B cell (primary cell): ENCODE data around the gene STXBP1.

Experiments used
- EZH2 ChIP-seq: IDR thresholded peaks from 2 replicates; pipeline ENCODE4 v1.6.1; 2012; ENCODE audit warnings: borderline replicate concordance, low read depth, mild to moderate bottlenecking, moderate library complexity, low read length; ENCODE audit not compliant: insufficient read depth, poor library complexity, severe bottlenecking
- TF ChIP-seq, protein P1 (sequence below): fragments of 200-600 bp; IDR thresholded peaks from one replicate; pipeline ENCODE4 v1.8.0; 2022; ENCODE audit warnings: antibody characterized with exemption, mild to moderate bottlenecking

DNA sequence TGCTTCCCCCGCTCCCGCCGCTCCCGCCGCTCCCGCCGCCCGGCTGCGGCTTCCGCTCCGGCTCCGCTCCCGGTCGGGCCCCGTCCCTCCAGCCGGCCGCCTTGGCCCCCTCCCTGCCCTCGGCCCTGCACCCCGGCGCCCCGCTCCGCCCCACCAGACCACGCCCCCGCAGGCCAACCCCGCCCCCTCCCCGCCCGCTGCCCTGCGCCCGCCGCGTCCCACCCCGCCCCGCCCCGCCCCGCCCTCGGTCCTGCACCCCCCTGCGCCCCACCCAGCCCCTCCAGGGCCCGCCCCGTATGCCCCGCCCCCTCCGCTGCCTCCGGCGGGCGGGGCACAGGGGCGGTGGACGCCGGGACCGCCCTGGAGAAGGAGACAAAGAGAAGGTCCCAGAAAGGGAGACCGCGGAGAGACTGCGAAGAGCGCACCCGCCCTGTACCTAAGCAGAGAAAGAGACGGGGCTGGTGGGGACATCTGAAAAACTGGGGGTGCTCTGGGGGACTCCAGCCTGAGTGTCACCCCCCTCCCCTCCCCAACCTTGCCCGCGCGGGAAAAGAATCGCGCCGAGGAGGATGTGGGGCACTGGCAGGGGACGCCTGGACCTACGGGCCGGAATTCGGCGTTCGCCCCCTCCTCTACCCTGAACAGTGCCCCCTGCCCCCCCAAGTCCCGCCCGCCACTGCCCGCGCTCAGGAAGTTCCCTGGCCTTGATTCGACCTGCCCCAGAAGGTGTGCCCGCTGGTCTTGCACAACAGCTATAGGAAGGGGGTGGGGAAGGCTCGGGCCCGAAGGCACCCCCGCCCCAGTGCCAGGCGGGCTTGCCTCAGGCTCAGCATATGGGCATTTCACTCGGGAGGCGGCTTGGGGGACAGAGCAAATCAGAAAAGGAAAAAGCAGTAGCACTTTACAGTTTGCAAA is 42.8 kb upstream of the STXBP1 start:
- no peak for TF ChIP-seq EZH2
- TF ChIP-seq, protein P1, sequence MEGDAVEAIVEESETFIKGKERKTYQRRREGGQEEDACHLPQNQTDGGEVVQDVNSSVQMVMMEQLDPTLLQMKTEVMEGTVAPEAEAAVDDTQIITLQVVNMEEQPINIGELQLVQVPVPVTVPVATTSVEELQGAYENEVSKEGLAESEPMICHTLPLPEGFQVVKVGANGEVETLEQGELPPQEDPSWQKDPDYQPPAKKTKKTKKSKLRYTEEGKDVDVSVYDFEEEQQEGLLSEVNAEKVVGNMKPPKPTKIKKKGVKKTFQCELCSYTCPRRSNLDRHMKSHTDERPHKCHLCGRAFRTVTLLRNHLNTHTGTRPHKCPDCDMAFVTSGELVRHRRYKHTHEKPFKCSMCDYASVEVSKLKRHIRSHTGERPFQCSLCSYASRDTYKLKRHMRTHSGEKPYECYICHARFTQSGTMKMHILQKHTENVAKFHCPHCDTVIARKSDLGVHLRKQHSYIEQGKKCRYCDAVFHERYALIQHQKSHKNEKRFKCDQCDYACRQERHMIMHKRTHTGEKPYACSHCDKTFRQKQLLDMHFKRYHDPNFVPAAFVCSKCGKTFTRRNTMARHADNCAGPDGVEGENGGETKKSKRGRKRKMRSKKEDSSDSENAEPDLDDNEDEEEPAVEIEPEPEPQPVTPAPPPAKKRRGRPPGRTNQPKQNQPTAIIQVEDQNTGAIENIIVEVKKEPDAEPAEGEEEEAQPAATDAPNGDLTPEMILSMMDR: no peak
